Esophagus squamous epithelium (tissue), 4 donors: Measurements from ENCODE around the gene ECSIT.
"Not testable (repeated sequence)": the region's sequence is repeated elsewhere in the genome, so short reads cannot be mapped to it uniquely, and the experiment has no call there.

ENCODE experiments used
- CTCF ChIP-seq, 6 experiments: fragments of 450-650 bp in 4 of 6; fragments of 200-600 bp in 2 of 6; sonication (generic) in 2 of 6; IDR thresholded peaks; one replicate each; pipeline ENCODE4 v1.5.1; 2016 to 2019; ENCODE audit warnings: antibody characterized with exemption in 6 of 6, mild to moderate bottlenecking in 4 of 6, moderate library complexity in 4 of 6
- POLR2A ChIP-seq, 4 donors: fragments of 450-650 bp; IDR thresholded peaks; one replicate each; pipeline ENCODE4 v1.6.1; 2017; ENCODE audit warnings: antibody characterized with exemption in 4 of 4, mild to moderate bottlenecking in 4 of 4, moderate library complexity in 3 of 4

- TF ChIP-seq CTCF, POLR2A (IDR thresholded peaks at IDR 0.05): not testable (repeated sequence)
These were observed 44.4 kb upstream of the ECSIT start for GRCh38 chr19:11573354-11573753.
